ENCODE results near the gene PNMT. TPM values are rescaled to one million over a fixed set of nuclear protein-coding genes. Genes with fewer than 3 reads are reported as not detected.

The PNMT gene
- total and polyA plus RNA-seq, 2 of the 13 experiments (the other 11 are each of a cell fraction or from before 2014, with no cell fraction given), result 0.25 TPM; not detected in 1

DNA sequence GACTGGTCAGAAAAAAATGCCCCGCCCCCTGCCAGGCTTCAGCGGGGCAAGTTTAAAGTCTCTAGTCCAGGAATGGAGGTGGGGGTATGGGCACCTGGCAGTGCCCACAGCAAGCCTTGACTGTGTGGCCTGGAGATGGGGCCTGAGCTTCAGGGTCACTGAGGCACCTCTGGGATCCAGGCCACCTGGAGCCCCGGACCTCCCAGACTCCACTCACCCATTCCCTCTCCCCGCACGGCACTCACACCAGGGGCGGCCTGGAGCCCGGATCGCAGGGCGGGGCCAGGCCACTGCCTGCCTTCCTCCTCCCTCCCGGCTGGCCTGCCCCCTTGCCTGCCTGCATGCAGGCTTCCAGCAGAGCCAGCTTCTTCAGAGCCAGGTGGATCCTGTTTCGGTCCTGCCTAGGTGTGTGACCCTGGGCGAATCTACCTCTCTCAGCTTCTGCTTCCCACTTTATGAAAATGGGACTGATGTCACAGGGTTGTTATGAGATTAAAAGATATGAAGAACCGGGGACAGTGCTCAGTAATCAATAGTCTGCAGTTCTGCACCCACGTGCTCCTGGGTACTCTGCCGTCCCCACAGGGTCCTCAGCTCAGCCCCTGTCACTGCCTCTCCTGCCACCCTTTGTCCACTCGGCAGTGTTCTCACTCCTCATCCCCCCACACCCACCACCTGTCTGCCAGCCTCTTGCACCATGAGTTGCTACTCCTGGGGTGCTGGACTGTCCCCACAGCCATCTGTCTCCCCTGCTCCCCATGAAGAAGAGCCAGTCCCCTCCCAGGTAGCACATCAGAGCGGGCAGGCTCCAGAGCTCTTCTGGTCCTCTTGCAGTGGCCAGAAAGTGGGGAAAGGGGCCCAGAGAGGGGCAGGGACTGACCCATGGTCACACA, 4.3 kb upstream of the PNMT start (continued):
- no peak for TF ChIP-seq CBX2 (IDR thresholded peaks at IDR 0.05; ENCODE audit: low read depth, low read length)
- TF ChIP-seq CBX2 (CRISPR knock-in tag; IDR thresholded peaks at IDR 0.05; ENCODE audit: low read depth), result no peak
- TF ChIP-seq ZNF556 (CRISPR knock-in tag; IDR thresholded peaks at IDR 0.05; ENCODE audit: borderline replicate concordance), result peak; percentile 36; the same call in 1 of the 2 replicates
- 0 out of 2 replicates have a peak, but pooled peaks have one; percentile 10 for TF ChIP-seq ZC3H13 (CRISPR knock-in tag; IDR thresholded peaks at IDR 0.05)
- TF ChIP-seq ZNF567 (CRISPR knock-in tag; IDR thresholded peaks at IDR 0.05; ENCODE audit: borderline replicate concordance), result no peak
- TF ChIP-seq NFYB (CRISPR knock-in tag; IDR thresholded peaks at IDR 0.05), result no peak
- TF ChIP-seq FOXC1 (CRISPR knock-in tag; IDR thresholded peaks at IDR 0.05; ENCODE audit: borderline replicate concordance), result no peak
- no peak for TF ChIP-seq ZNF644 (CRISPR knock-in tag; IDR thresholded peaks at IDR 0.05; ENCODE audit: low read depth)
- no peak for TF ChIP-seq ZNF782 (CRISPR knock-in tag; IDR thresholded peaks at IDR 0.05; ENCODE audit: borderline replicate concordance)
- 0 out of 2 replicates have a peak, but pooled peaks have one; percentile 13 for TF ChIP-seq MTA1 (CRISPR knock-in tag; IDR thresholded peaks at IDR 0.05; ENCODE audit: borderline replicate concordance)
- peak; percentile 80; the same call in 1 of the 2 replicates for TF ChIP-seq POGK (CRISPR knock-in tag; conservative IDR thresholded peaks at IDR 0.05)
- peak; percentile 30; the same call in 1 of the 2 replicates for TF ChIP-seq CAMTA2 (CRISPR knock-in tag; IDR thresholded peaks at IDR 0.05; ENCODE audit: borderline replicate concordance)
- TF ChIP-seq ZNF569 (CRISPR knock-in tag; IDR thresholded peaks at IDR 0.05; ENCODE audit: borderline replicate concordance), result no peak
- peak; percentile 15 for TF ChIP-seq TEAD3 (CRISPR knock-in tag; optimal IDR thresholded peaks at IDR 0.05; ENCODE audit: borderline replicate concordance)
- TF ChIP-seq KDM2A (CRISPR knock-in tag; IDR thresholded peaks at IDR 0.05; ENCODE audit: borderline replicate concordance, low read depth), result peak; percentile 3; the same call in 1 of the 2 replicates
- TF ChIP-seq ZNF317 (CRISPR knock-in tag; IDR thresholded peaks at IDR 0.05), result no peak
- TF ChIP-seq CBX1 (IDR thresholded peaks at IDR 0.05; ENCODE audit: low read depth), result no peak
- TF ChIP-seq JDP2 (CRISPR knock-in tag; IDR thresholded peaks at IDR 0.05; ENCODE audit: borderline replicate concordance), result no peak
- TF ChIP-seq ETV6 (CRISPR knock-in tag; conservative IDR thresholded peaks at IDR 0.05), result 0 out of 2 replicates have a peak, but pooled peaks have one; percentile 30
- peak; percentile 99 for TF ChIP-seq HNRNPL (IDR thresholded peaks at IDR 0.05; ENCODE audit: low read depth, low read length)
- TF ChIP-seq, protein P1, sequence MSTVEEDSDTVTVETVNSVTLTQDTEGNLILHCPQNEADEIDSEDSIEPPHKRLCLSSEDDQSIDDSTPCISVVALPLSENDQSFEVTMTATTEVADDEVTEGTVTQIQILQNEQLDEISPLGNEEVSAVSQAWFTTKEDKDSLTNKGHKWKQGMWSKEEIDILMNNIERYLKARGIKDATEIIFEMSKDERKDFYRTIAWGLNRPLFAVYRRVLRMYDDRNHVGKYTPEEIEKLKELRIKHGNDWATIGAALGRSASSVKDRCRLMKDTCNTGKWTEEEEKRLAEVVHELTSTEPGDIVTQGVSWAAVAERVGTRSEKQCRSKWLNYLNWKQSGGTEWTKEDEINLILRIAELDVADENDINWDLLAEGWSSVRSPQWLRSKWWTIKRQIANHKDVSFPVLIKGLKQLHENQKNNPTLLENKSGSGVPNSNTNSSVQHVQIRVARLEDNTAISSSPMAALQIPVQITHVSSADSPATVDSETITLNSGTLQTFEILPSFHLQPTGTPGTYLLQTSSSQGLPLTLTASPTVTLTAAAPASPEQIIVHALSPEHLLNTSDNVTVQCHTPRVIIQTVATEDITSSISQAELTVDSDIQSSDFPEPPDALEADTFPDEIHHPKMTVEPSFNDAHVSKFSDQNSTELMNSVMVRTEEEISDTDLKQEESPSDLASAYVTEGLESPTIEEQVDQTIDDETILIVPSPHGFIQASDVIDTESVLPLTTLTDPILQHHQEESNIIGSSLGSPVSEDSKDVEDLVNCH (CRISPR knock-in tag; IDR thresholded peaks at IDR 0.05), result no peak
- TF ChIP-seq ZMAT5 (CRISPR knock-in tag; IDR thresholded peaks at IDR 0.05; ENCODE audit: borderline replicate concordance, low read depth), result no peak
- no peak for TF ChIP-seq PHF8 (CRISPR knock-in tag; IDR thresholded peaks at IDR 0.05)
- 0 out of 2 replicates have a peak, but pooled peaks have one; percentile 42 for TF ChIP-seq ZNF776 (CRISPR knock-in tag; IDR thresholded peaks at IDR 0.05)
- peak; percentile 99 for TF ChIP-seq ZNF768 (CRISPR knock-in tag; IDR thresholded peaks at IDR 0.05)
- TF ChIP-seq ZNF468 (CRISPR knock-in tag; IDR thresholded peaks at IDR 0.05), result no peak
- no peak for TF ChIP-seq ZKSCAN8 (CRISPR knock-in tag; IDR thresholded peaks at IDR 0.05; ENCODE audit: borderline replicate concordance)
